Measurements from ENCODE around the gene WDR54. TPM values are rescaled to one million over a fixed set of nuclear protein-coding genes. Genes with fewer than 3 reads are reported as not detected.

Gene WDR54
- total and polyA plus RNA-seq, 7 donors: 0.52 to 2.4 (median 1.5) TPM

DNA sequence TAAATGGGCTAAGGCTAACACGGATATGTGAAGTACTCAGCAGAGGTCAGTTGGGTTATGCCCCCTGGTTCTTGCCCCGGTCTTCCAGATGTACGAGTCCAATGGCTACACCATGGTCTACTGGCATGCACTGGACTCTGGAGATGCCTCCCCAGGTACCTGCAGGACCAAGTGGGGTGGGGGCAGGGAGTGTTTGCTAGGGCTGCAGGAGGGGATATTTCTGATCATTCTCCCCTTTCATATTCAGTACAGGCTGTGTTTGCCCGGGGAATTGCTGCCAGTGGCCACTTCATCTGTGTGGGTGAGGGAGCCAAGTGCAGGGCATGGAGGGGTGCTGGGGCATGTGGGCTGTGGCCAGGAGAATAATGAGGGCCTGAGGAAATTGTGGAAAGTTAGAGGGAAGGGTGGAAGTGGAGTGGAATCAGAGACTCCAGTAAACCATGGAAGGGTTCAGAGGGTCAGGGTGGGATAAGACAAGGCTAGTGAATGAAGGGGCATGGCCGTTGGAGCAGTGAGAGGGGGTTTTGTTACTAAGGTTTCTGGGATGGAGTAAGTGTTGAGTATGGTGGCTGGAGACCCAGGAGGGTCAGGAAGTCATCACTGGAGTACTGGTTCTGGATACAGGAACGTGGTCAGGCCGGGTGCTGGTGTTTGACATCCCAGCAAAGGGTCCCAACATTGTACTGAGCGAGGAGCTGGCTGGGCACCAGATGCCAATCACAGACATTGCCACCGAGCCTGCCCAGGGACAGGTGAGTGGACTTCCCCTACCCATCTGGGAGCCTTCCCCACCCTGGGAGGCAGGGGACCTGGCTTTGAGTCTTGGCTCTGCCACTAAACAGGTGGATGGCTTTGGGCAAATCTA lies 1.9 kb downstream of the WDR54 start:
- intact Hi-C loops (cut with DNase I): no loop called here
- Histone ChIP-seq H3K9me3 (no peaks in the 10 kb centered on the region), H3K27ac (no peak overlapping the region), H3K4me1 (no peaks in the 10 kb centered on the region), H3K27me3 (ENCODE audit: insufficient read depth in 3 of 3, low read length in 2 of 3) (peaks cover 0 to 34% (median 4%) of the 10 kb centered on the region in 3 donors), H3K4me3 (no peak overlapping the region), H3K36me3 (ENCODE audit: insufficient read depth in 1 of 2, low read depth in 1 of 2) (peaks cover 0 to 10% of the 10 kb centered on the region in 2 donors)
- WGBS, 3 donors: 54 to 63% (median 59%) methylated on average over 9 of the region's 9 CpGs
- DNase-seq (no peak), ATAC-seq (no peak)
- TF ChIP-seq, protein P1, sequence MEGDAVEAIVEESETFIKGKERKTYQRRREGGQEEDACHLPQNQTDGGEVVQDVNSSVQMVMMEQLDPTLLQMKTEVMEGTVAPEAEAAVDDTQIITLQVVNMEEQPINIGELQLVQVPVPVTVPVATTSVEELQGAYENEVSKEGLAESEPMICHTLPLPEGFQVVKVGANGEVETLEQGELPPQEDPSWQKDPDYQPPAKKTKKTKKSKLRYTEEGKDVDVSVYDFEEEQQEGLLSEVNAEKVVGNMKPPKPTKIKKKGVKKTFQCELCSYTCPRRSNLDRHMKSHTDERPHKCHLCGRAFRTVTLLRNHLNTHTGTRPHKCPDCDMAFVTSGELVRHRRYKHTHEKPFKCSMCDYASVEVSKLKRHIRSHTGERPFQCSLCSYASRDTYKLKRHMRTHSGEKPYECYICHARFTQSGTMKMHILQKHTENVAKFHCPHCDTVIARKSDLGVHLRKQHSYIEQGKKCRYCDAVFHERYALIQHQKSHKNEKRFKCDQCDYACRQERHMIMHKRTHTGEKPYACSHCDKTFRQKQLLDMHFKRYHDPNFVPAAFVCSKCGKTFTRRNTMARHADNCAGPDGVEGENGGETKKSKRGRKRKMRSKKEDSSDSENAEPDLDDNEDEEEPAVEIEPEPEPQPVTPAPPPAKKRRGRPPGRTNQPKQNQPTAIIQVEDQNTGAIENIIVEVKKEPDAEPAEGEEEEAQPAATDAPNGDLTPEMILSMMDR (IDR thresholded peaks at IDR 0.05): no peak

DNA sequence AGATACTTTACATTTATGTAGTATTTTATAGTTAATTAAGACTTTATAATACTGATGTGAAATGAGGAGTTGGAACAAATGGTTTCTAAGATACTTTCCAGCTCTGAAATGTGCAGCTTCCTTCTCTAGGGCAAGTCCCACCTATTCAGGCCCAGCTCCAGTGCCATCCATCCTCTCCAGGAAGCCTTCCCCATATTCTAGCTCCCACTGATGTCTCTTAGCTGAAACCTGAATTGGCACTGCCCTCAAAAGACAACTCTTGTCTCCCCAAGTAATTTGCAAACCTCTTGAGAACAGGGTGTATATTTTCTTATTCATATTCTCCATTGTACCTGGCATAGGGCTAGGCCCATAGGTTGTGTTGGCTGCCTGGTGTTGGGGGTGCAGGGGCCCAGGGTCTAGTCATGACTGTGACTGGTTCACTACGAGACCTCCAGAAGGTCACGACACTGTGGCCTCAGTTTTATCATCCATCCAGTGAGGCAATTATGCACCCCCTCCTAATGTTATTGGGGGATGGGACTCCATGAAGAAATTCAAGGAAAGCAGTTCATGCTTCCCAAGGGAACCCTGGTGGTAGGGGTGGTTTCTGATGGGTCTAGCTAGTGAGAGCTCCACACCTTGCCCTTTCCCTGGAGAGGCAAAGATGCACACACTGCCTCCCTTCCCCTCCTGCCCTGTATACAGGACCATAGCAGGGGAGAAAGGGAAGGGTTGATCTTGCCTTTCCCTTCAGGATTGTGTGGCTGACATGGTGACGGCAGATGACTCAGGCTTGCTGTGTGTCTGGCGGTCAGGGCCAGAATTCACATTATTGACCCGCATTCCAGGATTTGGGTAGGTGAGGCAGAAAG lies 2.8 kb downstream of the WDR54 start:
- H3K4me1 ChIP-seq: no peaks in the 10 kb centered on the region
- TF ChIP-seq, protein P1 (IDR thresholded peaks at IDR 0.05): no peak
- DNase-seq (no peak), ATAC-seq (no peak)
- H3K9me3 ChIP-seq: no peaks in the 10 kb centered on the region
- 59 to 64% (median 61%) methylated on average over 5 of the region's 5 CpGs for WGBS, 3 donors
- H3K27me3 ChIP-seq (ENCODE audit: insufficient read depth in 3 of 3, low read length in 2 of 3): peaks cover 0 to 34% (median 4%) of the 10 kb centered on the region in 3 donors
- H3K36me3 ChIP-seq (ENCODE audit: insufficient read depth in 1 of 2, low read depth in 1 of 2): peaks cover 0 to 19% of the 10 kb centered on the region in 2 donors
- no peak overlapping the region for H3K27ac ChIP-seq
- intact Hi-C loops (cut with DNase I): no loop called here
- no peak overlapping the region for H3K4me3 ChIP-seq

DNA sequence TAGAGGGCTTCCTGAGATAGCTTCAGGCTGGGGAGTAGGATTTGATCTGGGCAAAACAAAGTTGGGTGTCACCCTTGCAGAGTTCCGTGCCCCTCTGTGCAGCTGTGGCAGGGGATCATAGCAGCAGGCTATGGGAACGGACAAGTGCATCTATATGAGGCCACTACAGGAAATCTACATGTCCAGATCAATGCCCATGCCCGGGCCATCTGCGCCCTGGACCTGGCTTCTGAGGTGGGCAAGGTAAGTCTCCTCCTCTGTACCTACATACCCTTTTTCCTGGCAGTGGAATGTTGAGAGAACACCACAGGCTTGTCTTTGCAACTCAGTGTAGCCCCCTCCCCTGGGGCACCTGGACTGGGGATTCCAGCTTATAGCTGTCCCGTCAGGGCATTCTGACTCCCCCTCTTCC lies 3.5 kb downstream of the WDR54 start:
- ATAC-seq: no peak
- Histone ChIP-seq H3K27me3 (ENCODE audit: insufficient read depth in 3 of 3, low read length in 2 of 3) (peaks cover 0 to 31% (median 4%) of the 10 kb centered on the region in 3 donors), H3K4me1 (no peaks in the 10 kb centered on the region), H3K27ac (no peak overlapping the region), H3K9me3 (no peaks in the 10 kb centered on the region), H3K36me3 (ENCODE audit: insufficient read depth in 1 of 2, low read depth in 1 of 2) (peaks cover 0 to 24% of the 10 kb centered on the region in 2 donors), H3K4me3 (no peak overlapping the region)
- TF ChIP-seq, protein P1 (IDR thresholded peaks at IDR 0.05): no peak
- WGBS, 3 donors: 59 to 78% (median 66%) methylated on average over 5 of the region's 5 CpGs
- no peak for DNase-seq
- intact Hi-C loops (cut with DNase I): no loop called here

DNA sequence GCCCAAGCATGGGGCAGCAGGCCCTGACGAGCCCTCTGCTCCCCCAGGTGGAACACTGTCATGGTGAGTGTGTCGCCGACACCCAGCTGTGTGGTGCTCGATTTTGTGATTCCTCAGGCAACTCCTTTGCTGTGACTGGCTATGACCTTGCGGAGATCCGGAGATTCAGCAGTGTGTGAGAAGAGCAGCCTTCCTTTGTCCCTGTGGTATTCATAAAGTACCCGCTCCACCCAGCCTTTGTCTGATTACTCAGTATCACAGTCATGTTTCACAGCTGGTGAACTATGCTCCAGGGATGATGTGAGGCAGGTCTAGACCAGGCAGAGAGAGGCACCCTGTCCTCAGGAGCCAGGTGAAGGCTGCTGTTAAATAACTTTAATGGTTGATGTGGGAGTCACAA lies 4.0 kb downstream of the WDR54 start:
- TF ChIP-seq, protein P1 (IDR thresholded peaks at IDR 0.05): no peak
- Histone ChIP-seq H3K36me3 (ENCODE audit: insufficient read depth in 1 of 2, low read depth in 1 of 2) (peaks cover 0 to 29% of the 10 kb centered on the region in 2 donors), H3K4me3 (no peak overlapping the region), H3K27ac (no peak overlapping the region), H3K4me1 (no peaks in the 10 kb centered on the region), H3K27me3 (ENCODE audit: insufficient read depth in 3 of 3, low read length in 2 of 3) (peaks cover 0 to 26% (median 4%) of the 10 kb centered on the region in 3 donors), H3K9me3 (no peaks in the 10 kb centered on the region)
- DNase-seq: no peak
- WGBS, 3 donors: 69 to 79% (median 72%) methylated on average over 7 of the region's 7 CpGs
- no peak for ATAC-seq
- intact Hi-C loops (cut with DNase I): no loop called here
